ENCODE results near the gene PIK3CD. TPM values are rescaled to one million over a fixed set of nuclear protein-coding genes. Genes with fewer than 3 reads are reported as not detected.

The PIK3CD gene
- total RNA-seq, 1 experiment from 2014 or later: 23.1 TPM

GRCh38 chr1:9751971-9752370, 100.4 kb downstream of the PIK3CD start:
- Mint-ChIP-seq H3K27ac (no peak overlapping the region), H3K36me3 (peaks cover 54% of the 10 kb centered on the region), H3K27me3 (ENCODE audit: low read depth) (no peaks in the 10 kb centered on the region), H3K4me3 (no peak overlapping the region), H3K4me1 (peaks cover 19% of the 10 kb centered on the region), H3K9me3 (no peaks in the 10 kb centered on the region)
- no peak for DNase-seq (ENCODE audit: low spot score)
- CTCF ChIA-PET: interaction anchor here (0.9 kb wide), 1 partner anchor 30 kb away, joined by 3 read pairs; no protein-coding TSS in a partner anchor
- TF ChIP-seq, protein P1, sequence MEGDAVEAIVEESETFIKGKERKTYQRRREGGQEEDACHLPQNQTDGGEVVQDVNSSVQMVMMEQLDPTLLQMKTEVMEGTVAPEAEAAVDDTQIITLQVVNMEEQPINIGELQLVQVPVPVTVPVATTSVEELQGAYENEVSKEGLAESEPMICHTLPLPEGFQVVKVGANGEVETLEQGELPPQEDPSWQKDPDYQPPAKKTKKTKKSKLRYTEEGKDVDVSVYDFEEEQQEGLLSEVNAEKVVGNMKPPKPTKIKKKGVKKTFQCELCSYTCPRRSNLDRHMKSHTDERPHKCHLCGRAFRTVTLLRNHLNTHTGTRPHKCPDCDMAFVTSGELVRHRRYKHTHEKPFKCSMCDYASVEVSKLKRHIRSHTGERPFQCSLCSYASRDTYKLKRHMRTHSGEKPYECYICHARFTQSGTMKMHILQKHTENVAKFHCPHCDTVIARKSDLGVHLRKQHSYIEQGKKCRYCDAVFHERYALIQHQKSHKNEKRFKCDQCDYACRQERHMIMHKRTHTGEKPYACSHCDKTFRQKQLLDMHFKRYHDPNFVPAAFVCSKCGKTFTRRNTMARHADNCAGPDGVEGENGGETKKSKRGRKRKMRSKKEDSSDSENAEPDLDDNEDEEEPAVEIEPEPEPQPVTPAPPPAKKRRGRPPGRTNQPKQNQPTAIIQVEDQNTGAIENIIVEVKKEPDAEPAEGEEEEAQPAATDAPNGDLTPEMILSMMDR (IDR thresholded peaks at IDR 0.05): no peak
- no peak for TF ChIP-seq E2F4 (CRISPR knock-in tag; IDR thresholded peaks at IDR 0.05; ENCODE audit: borderline replicate concordance, low read depth)
- TF ChIP-seq, protein P2, sequence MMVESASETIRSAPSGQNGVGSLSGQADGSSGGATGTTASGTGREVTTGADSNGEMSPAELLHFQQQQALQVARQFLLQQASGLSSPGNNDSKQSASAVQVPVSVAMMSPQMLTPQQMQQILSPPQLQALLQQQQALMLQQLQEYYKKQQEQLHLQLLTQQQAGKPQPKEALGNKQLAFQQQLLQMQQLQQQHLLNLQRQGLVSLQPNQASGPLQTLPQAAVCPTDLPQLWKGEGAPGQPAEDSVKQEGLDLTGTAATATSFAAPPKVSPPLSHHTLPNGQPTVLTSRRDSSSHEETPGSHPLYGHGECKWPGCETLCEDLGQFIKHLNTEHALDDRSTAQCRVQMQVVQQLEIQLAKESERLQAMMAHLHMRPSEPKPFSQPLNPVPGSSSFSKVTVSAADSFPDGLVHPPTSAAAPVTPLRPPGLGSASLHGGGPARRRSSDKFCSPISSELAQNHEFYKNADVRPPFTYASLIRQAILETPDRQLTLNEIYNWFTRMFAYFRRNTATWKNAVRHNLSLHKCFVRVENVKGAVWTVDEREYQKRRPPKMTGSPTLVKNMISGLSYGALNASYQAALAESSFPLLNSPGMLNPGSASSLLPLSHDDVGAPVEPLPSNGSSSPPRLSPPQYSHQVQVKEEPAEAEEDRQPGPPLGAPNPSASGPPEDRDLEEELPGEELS (CRISPR knock-in tag; IDR thresholded peaks at IDR 0.05): no peak
- no peak for TF ChIP-seq AFF4 (CRISPR knock-in tag; IDR thresholded peaks at IDR 0.05; ENCODE audit: borderline replicate concordance)
- no peak for TF ChIP-seq ELF4 (CRISPR knock-in tag; IDR thresholded peaks at IDR 0.05; ENCODE audit: low read depth)
- no peak for TF ChIP-seq ZNF219 (CRISPR knock-in tag; IDR thresholded peaks at IDR 0.05; ENCODE audit: borderline replicate concordance)
- no peak for TF ChIP-seq ZSCAN18 (CRISPR knock-in tag; IDR thresholded peaks at IDR 0.05)
- no peak for TF ChIP-seq ESRRA (CRISPR knock-in tag; IDR thresholded peaks at IDR 0.05; ENCODE audit: borderline replicate concordance)
- no peak for TF ChIP-seq CDX4 (CRISPR knock-in tag; IDR thresholded peaks at IDR 0.05; ENCODE audit: borderline replicate concordance)
- TF ChIP-seq, protein P3, sequence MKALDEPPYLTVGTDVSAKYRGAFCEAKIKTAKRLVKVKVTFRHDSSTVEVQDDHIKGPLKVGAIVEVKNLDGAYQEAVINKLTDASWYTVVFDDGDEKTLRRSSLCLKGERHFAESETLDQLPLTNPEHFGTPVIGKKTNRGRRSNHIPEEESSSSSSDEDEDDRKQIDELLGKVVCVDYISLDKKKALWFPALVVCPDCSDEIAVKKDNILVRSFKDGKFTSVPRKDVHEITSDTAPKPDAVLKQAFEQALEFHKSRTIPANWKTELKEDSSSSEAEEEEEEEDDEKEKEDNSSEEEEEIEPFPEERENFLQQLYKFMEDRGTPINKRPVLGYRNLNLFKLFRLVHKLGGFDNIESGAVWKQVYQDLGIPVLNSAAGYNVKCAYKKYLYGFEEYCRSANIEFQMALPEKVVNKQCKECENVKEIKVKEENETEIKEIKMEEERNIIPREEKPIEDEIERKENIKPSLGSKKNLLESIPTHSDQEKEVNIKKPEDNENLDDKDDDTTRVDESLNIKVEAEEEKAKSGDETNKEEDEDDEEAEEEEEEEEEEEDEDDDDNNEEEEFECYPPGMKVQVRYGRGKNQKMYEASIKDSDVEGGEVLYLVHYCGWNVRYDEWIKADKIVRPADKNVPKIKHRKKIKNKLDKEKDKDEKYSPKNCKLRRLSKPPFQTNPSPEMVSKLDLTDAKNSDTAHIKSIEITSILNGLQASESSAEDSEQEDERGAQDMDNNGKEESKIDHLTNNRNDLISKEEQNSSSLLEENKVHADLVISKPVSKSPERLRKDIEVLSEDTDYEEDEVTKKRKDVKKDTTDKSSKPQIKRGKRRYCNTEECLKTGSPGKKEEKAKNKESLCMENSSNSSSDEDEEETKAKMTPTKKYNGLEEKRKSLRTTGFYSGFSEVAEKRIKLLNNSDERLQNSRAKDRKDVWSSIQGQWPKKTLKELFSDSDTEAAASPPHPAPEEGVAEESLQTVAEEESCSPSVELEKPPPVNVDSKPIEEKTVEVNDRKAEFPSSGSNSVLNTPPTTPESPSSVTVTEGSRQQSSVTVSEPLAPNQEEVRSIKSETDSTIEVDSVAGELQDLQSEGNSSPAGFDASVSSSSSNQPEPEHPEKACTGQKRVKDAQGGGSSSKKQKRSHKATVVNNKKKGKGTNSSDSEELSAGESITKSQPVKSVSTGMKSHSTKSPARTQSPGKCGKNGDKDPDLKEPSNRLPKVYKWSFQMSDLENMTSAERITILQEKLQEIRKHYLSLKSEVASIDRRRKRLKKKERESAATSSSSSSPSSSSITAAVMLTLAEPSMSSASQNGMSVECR (CRISPR knock-in tag; IDR thresholded peaks at IDR 0.05; ENCODE audit: borderline replicate concordance): no peak
- TF ChIP-seq PRRX2 (CRISPR knock-in tag; IDR thresholded peaks at IDR 0.05): no peak
- TF ChIP-seq RORB (CRISPR knock-in tag; IDR thresholded peaks at IDR 0.05): no peak
- no peak for TF ChIP-seq ZBTB21 (CRISPR knock-in tag; IDR thresholded peaks at IDR 0.05; ENCODE audit: borderline replicate concordance)
- no peak for TF ChIP-seq OVOL2 (CRISPR knock-in tag; IDR thresholded peaks at IDR 0.05; ENCODE audit: borderline replicate concordance)
- no peak for TF ChIP-seq CBFB (CRISPR knock-in tag; IDR thresholded peaks at IDR 0.05; ENCODE audit: low read depth)
- POLR2A ChIA-PET: no interaction called here
- no peak for ATAC-seq
